GM04504 (cell line): Measurements from ENCODE around the gene GPR35.
A peak's percentile ranks its signal among the peaks of the same experiment; 100 is the strongest.
"Not testable (repeated sequence)": the region's sequence is repeated elsewhere in the genome, so short reads cannot be mapped to it uniquely, and the experiment has no call there.

Experiments
- DNase-seq: peaks from one replicate; pipeline ENCODE4 v3.0.0-alpha.2; 2012; ENCODE audit warnings: low read depth

GPR35 gene

GRCh38 chr2:240639566-240639965 lies 14.3 kb downstream of the GPR35 start:
- no peak for DNase-seq

- peak; percentile 3 for DNase-seq
Observed at GRCh38 chr2:240640939-240641338, 15.7 kb downstream of the GPR35 start.

- no peak for DNase-seq
Observed at GRCh38 chr2:240642061-240642805, 17.0 kb downstream of the GPR35 start.

GRCh38 chr2:240642806-240643092 lies 17.5 kb downstream of the GPR35 start:
- DNase-seq = no peak

- no peak for DNase-seq
Observed at GRCh38 chr2:240643093-240643810, 18.0 kb downstream of the GPR35 start.

- no peak for DNase-seq
Observed at GRCh38 chr2:240643811-240644150, 18.5 kb downstream of the GPR35 start.

- DNase-seq = no peak
Observed at GRCh38 chr2:240644171-240644651, 18.9 kb downstream of the GPR35 start.

GRCh38 chr2:240644859-240645301 lies 19.6 kb downstream of the GPR35 start:
- no peak for DNase-seq

GRCh38 chr2:240645346-240645745 lies 20.1 kb downstream of the GPR35 start:
- DNase-seq = no peak

- no peak for DNase-seq
Observed at GRCh38 chr2:240645801-240646175, 20.5 kb downstream of the GPR35 start.

- no peak for DNase-seq
Observed at GRCh38 chr2:240646176-240646899, 21.1 kb downstream of the GPR35 start.

GRCh38 chr2:240646900-240647502 lies 21.7 kb downstream of the GPR35 start:
- DNase-seq = no peak

GRCh38 chr2:240647503-240648154 lies 22.3 kb downstream of the GPR35 start:
- DNase-seq = no peak

- no peak for DNase-seq
Observed at GRCh38 chr2:240648155-240648649, 22.9 kb downstream of the GPR35 start.

- DNase-seq = no peak
Observed at GRCh38 chr2:240648650-240649275, 23.5 kb downstream of the GPR35 start.

- no peak for DNase-seq
Observed at GRCh38 chr2:240649331-240649730, 24.1 kb downstream of the GPR35 start.

- no peak for DNase-seq
Observed at GRCh38 chr2:240650254-240650965, 25.1 kb downstream of the GPR35 start.

GRCh38 chr2:240651185-240651584 lies 25.9 kb downstream of the GPR35 start:
- DNase-seq = no peak

GRCh38 chr2:240655931-240656886 lies 30.9 kb downstream of the GPR35 start:
- no peak for DNase-seq

- not testable (repeated sequence) for DNase-seq
Observed at GRCh38 chr2:240659883-240660282, 34.6 kb downstream of the GPR35 start.
